Muscle layer of colon (tissue), 2 donors: Measurements from ENCODE around the gene LRP2.
"Not testable (repeated sequence)": the region's sequence is repeated elsewhere in the genome, so short reads cannot be mapped to it uniquely, and the experiment has no call there.

Experiments
- H3K27ac ChIP-seq: one replicate; pipeline ENCODE4 v1.7.0; 2013; ENCODE audit warnings: low read depth, mild to moderate bottlenecking, low read length, moderate library complexity
- H3K27me3 ChIP-seq, 2 donors: one replicate each; pipeline ENCODE4 v1.7.0; 2013; ENCODE audit warnings: low read length in 2 of 2, mild to moderate bottlenecking in 2 of 2; ENCODE audit not compliant: insufficient read depth in 2 of 2, control insufficient read depth in 1 of 2
- H3K36me3 ChIP-seq: one replicate; pipeline ENCODE4 v1.7.0; 2013; ENCODE audit warnings: mild to moderate bottlenecking, low read length; ENCODE audit not compliant: insufficient read depth
- H3K4me1 ChIP-seq: one replicate; pipeline ENCODE4 v1.7.0; 2013; ENCODE audit warnings: mild to moderate bottlenecking, low read length; ENCODE audit not compliant: insufficient read depth
- H3K4me3 ChIP-seq, 2 donors: one replicate each; pipeline ENCODE4 v1.7.0; 2013; ENCODE audit warnings: low read length in 2 of 2, low read depth in 1 of 2, mild to moderate bottlenecking in 1 of 2, moderate library complexity in 1 of 2
- H3K9ac ChIP-seq: one replicate; pipeline ENCODE4 v1.7.0; 2013; ENCODE audit warnings: low read length
- H3K9me3 ChIP-seq: one replicate; pipeline ENCODE4 v1.7.0; 2013; ENCODE audit warnings: mild to moderate bottlenecking, low read length
- donor health status: abdominal sarcoma.
- donor health status: Adenocarcinoma of cecum.

Gene LRP2

DNA sequence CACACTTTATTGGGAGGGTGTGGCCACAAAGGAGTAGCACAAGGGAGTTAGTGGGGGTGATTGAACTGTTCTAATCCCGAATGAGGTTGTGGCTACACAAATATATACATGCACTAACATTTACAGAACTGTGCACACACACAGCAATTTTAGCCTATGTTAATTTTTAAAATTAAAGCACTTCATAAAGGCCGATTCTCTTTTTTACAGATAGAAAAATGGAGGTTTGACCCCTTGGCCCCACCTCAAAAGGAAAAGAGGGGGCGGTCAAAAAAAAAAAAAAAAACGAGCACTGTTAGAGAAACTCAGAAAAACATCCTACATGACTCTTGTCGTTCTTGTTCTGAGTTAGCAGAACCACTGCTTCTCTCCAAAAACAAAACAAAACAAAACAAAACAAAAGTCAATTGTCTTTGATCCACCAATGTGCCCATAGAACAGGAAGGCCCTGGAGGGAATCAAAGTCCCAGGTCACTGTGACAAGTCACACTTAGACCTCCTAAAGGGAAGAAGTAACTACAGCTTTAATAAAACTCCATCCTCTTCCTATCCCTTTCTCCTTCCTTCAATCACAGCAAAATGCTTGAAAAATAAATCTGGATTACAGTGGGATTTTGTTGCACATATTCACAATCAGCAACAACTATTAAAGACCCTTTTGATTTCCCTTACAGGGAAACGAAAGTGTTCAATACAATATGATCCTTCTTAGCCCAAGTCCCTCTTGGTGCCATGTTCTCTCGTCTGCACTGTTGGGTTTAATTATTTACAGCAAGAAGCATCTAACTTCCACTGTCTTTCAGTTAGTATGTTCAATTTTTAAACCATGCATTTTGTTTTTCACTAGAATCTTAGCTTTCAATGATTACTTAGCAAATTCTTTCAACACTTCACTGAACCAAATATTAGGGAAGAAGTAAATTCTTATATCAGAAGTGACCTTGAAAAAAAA is 16.6 kb downstream of the LRP2 start:
- Histone ChIP-seq H3K36me3 (no peaks in the 10 kb centered on the region), H3K9ac (no peak overlapping the region), H3K9me3 (no peaks in the 10 kb centered on the region), H3K4me3 (no peak overlapping the region), H3K27me3 (no peaks in the 10 kb centered on the region), H3K4me1 (no peaks in the 10 kb centered on the region), H3K27ac (no peak overlapping the region)

DNA sequence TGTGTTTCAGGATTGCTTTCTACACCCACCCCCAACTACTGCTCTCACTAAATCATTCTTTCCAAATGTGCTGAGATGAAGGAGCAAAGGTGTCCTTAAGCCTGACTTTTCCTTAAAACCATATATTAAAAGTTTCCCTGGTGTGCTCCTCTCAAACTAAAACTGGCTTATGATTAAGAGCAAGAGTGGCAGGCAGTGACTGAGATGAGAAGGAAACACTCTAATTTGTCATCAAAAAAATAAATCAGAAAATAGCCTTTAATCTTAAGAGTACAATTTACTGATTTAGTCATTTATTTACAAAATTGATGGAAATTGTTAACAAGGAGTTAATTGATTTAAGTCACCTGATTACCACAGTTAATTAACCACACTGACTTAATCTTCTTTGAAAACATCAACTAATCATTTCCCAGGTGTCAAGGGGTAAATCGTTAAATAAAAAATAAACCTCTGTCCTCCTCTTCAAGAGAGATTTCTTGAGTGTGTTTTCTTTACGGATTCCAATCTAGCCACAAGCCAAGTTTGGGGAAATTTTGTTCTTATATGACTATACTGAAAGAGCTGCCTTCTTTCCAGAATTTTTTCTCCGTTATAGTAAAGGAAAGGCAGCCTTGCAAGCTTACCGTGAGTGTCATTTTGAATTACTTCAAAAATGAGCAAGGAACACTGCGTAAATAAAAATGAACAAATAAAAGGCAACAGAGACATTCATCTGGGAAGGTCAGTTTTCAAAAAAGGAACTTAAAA is 17.4 kb downstream of the LRP2 start:
- Histone ChIP-seq H3K36me3 (no peaks in the 10 kb centered on the region), H3K4me1 (no peaks in the 10 kb centered on the region), H3K9ac (no peak overlapping the region), H3K27ac (no peak overlapping the region), H3K27me3 (no peaks in the 10 kb centered on the region), H3K4me3 (no peak overlapping the region), H3K9me3 (no peaks in the 10 kb centered on the region)

DNA sequence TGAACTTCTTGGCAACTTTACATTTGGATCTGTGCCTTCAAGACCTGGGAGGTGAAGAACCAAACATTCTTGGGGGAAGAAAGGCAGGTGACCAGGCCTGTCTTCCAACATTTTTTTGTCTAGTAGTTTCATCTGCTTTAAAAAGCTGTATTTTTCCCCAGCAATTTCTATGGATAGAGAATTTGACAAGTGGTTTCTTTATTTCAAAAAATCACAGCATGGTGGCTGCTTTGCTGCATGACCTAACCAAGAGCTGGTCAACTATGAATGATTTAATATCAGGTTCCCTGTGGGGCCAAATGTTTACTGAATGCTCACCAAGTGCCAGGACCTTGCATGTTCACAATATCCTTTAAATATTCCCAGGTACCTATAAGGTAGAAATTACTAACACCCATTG is 19.1 kb downstream of the LRP2 start:
- no peaks in the 10 kb centered on the region for H3K27me3 ChIP-seq
- no peak overlapping the region for H3K4me3 ChIP-seq
- H3K36me3 ChIP-seq, result no peaks in the 10 kb centered on the region
- H3K9me3 ChIP-seq, result no peaks in the 10 kb centered on the region
- no peaks in the 10 kb centered on the region for H3K4me1 ChIP-seq
- no peak overlapping the region for H3K27ac ChIP-seq
- H3K9ac ChIP-seq, result no peak overlapping the region

DNA sequence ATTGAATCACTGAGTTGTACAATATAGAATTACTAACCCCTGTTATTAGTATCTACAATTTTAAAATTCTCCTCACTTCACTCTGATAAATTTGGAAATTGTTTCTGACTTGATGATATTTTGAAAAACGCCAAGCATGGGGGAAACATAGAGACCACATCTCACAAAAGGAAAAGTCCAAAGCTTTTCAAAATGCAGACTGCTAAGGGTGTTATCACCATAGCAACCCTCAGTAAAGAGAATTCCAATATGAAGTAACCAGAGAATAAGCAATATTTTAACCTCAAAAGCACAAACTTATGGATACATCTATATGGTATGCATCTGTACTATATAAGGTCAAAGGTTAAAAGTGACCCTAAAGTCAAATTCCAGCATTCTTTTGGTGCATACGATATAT is 22.7 kb downstream of the LRP2 start:
- Histone ChIP-seq H3K36me3 (no peaks in the 10 kb centered on the region), H3K9me3 (no peaks in the 10 kb centered on the region), H3K4me1 (no peaks in the 10 kb centered on the region), H3K9ac (no peak overlapping the region), H3K27ac (no peak overlapping the region), H3K4me3 (no peak overlapping the region), H3K27me3 (no peaks in the 10 kb centered on the region)

DNA sequence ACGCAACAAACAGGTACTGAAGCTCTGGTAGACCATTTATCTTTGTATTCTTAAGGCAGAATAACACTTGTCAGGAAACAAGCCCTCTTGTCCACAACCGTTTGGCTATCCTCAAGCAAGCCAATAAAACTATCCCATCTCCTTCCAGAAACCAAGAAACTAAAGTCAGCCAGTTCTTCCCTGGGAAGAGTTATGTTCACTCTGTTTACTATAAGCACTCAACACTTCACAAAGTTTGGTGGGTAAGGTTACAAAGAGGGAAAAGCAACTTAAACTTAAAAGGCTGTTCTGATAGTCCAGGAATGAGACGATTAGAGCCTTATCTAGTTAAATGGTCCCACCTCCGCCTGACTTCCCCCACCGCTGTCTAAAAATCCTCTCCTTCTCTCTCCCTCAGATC is 25.6 kb downstream of the LRP2 start:
- Histone ChIP-seq H3K27ac (no peak overlapping the region), H3K4me1 (no peaks in the 10 kb centered on the region), H3K27me3 (no peaks in the 10 kb centered on the region), H3K9me3 (no peaks in the 10 kb centered on the region), H3K4me3 (no peak overlapping the region), H3K9ac (no peak overlapping the region), H3K36me3 (no peaks in the 10 kb centered on the region)

DNA sequence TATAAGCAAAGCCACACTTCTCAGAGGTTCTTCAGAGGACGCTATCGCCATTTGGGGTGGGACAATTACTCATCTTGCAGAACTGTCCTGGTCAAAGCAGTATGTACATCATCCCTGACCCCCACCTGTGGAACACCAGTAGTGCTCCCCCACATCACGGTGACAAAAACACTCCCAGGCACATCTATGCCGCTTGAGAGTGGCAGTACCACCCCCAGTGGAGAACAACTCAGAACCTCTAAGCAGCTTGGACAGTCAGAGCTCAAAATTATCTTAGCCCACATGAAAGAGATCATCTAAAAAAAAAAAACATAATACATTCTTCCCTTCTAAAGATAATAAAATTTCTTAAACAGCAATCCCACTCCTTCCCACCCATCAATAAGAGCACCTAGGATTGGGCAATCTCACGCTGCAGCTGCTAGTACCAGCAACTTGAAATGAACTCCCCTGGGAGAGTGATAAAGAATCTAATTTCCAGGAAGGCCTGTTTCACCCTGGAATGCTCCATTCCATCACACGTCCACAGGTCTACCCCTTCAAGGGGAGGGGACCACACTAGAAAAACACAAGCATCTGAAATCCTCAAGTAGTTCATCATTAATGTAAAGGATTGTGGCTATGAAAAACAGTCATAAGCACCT is 31.7 kb downstream of the LRP2 start:
- no peaks in the 10 kb centered on the region for H3K9me3 ChIP-seq

DNA sequence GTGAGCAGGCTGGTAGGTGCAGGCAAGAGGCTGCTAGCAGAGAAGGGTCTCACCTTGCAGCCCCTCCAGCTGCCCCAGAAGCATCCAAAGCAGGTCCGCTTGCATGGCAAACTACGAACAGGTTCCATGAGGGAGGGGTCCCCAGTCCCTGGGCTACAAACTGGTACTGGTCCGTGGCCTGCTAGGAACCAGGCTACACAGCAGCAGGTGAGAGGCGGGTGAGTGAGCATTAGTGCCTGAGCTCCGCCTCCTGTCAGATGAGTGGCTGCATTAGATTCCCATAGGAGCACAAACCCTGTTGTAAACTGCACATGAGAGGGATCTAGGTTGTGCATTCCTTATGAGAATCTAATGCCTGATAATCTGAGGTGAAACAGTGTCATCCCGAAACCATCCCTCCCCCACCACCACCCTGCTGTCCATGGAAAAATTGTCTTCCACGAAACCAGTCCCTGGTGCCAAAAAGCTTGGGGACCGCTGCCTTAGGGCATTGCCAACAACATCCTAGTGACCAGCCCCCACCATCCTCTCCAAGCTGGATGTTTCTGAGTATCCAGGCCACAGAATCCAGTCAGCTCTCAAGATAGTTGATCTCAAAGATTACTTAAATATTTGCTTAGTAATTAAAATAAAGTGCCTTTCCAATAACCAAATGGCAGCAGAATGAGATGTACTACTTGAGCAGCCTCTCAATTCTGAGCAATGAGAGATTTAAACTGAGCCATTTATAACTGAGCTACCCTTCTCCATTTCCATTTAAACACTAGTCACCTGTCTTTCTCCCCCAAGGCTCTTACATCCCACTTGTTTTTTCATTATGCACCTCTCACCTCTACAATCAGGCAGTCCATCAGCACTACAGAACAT is 32.4 kb downstream of the LRP2 start:
- no peaks in the 10 kb centered on the region for H3K9me3 ChIP-seq
- no peaks in the 10 kb centered on the region for H3K4me1 ChIP-seq
- no peaks in the 10 kb centered on the region for H3K36me3 ChIP-seq
- H3K27ac ChIP-seq, result no peak overlapping the region
- no peaks in the 10 kb centered on the region for H3K27me3 ChIP-seq
- H3K9ac ChIP-seq, result no peak overlapping the region
- H3K4me3 ChIP-seq, result no peak overlapping the region

More for the DNA sequence above, 31.7 kb downstream of the LRP2 start:
- no peak overlapping the region for H3K27ac ChIP-seq
- no peaks in the 10 kb centered on the region for H3K36me3 ChIP-seq
- H3K9ac ChIP-seq, result no peak overlapping the region
- no peaks in the 10 kb centered on the region for H3K27me3 ChIP-seq
- no peak overlapping the region for H3K4me3 ChIP-seq
- H3K4me1 ChIP-seq, result no peaks in the 10 kb centered on the region

DNA sequence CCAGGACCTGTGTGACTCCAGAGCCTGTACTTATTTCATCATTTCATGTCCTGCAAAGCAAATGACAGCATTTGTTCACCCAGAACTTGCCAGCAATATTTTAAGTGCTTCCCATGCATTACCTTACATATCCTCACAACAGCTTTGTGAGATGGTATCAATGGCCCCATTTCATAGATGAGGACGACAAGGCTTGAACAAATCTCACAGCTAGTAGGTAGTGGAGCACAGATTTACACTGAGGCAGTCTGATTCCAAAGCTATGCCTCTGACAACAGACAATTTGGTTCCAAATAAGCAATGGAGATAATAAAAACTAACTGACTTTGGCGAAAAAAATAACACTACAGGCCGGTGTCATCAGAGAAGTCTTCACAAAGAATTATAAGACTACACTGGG is 33.5 kb downstream of the LRP2 start:
- H3K27me3 ChIP-seq, result no peaks in the 10 kb centered on the region
- no peak overlapping the region for H3K4me3 ChIP-seq
- no peak overlapping the region for H3K9ac ChIP-seq
- no peaks in the 10 kb centered on the region for H3K36me3 ChIP-seq
- H3K27ac ChIP-seq, result no peak overlapping the region
- no peaks in the 10 kb centered on the region for H3K4me1 ChIP-seq
- H3K9me3 ChIP-seq, result no peaks in the 10 kb centered on the region

DNA sequence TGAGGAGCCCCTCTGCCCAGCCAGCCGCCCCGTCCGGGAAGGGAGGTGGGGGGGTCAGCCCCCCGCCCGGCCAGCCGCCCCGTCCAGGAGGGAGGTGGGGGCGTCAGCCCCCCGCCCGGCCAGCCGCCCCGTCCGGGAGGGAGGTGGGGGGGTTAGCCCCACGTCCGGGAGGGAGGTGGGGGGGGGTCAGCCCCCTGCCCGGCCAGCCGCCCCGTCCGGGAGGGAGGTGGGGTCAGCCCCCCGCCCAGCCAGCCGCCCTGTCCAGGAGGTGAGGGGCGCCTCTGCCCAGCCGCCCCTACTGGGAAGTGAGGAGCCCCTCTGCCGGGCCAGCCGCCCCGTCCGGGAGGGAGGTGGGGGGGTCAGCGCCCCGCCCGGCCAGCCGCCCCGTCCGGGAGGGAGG is 34.5 kb downstream of the LRP2 start:
- not testable (repeated sequence) for H3K4me1 ChIP-seq, H3K36me3 ChIP-seq, H3K27ac ChIP-seq, H3K9me3 ChIP-seq, H3K27me3 ChIP-seq, H3K4me3 ChIP-seq, H3K9ac ChIP-seq

DNA sequence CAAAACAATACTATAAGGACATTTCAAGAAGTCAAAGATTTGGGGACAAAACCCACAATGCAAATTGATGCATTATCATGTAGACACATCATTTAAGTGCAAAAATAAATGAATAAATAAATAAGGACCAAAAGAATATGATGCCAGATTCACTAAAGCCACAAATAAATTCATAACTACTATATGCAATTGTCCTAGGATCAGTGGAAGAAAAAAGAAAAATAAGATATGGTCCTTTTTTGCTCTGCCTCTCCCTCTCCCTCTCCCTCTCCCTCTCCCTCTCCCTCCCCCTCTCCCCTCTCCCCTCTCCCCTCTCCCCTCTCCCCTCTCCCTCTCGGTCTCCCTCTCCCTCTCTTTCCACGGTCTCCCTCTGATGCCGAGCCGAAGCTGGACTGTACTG is 36.4 kb downstream of the LRP2 start:
- H3K27me3 ChIP-seq, H3K4me1 ChIP-seq, H3K27ac ChIP-seq, H3K9me3 ChIP-seq, H3K9ac ChIP-seq, H3K4me3 ChIP-seq, H3K36me3 ChIP-seq: not testable (repeated sequence)
